Measurements from ENCODE around the gene RPN1.
"Not testable (repeated sequence)": the region's sequence is repeated elsewhere in the genome, so short reads cannot be mapped to it uniquely, and the experiment has no call there.

Gene RPN1

DNA sequence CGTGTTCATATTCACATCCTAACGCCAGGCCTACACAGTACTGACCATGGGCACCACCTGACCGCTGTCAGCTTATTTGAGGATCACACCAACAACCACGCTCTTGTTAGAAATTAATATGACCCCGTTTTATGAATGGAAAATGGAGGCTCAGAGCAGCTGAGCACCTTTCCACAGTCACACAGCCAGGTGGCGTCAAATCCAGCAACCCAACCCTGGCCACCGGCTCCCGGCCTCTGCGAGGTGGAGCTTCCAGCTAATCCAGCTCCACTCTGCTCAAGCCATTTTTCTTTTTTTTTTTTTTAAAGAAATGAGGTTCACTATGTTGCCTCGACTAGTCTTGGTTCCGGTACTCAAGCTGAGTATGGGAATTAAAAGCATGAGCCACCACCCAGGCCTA lies 41.3 kb downstream of the RPN1 start:
- DNase-seq (ENCODE audit: low spot score): no peak

DNA sequence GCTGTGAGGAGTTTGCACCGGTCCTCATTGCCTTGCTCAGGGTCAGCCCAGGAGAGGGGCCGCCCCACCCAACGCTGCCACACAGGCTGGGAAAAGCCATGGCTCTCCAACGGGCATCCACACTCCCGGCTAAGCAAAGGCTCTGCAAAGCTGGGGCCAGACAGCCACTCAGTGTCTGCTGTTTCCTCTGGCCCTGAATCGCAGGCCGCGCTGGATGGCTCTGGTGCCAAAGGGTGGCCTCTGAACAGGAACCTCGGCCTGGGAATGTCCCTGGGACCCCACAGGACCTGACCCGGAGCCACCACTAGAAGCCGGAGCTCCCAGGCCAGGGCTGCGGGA lies 42.9 kb downstream of the RPN1 start:
- DNase-seq (ENCODE audit: low spot score): no peak

GRCh38 chr3:128606094-128606493 lies 44.5 kb downstream of the RPN1 start:
- no peak for DNase-seq (ENCODE audit: low spot score)

GRCh38 chr3:128605091-128606046 lies 45.2 kb downstream of the RPN1 start:
- no peak for DNase-seq (ENCODE audit: low spot score)

DNA sequence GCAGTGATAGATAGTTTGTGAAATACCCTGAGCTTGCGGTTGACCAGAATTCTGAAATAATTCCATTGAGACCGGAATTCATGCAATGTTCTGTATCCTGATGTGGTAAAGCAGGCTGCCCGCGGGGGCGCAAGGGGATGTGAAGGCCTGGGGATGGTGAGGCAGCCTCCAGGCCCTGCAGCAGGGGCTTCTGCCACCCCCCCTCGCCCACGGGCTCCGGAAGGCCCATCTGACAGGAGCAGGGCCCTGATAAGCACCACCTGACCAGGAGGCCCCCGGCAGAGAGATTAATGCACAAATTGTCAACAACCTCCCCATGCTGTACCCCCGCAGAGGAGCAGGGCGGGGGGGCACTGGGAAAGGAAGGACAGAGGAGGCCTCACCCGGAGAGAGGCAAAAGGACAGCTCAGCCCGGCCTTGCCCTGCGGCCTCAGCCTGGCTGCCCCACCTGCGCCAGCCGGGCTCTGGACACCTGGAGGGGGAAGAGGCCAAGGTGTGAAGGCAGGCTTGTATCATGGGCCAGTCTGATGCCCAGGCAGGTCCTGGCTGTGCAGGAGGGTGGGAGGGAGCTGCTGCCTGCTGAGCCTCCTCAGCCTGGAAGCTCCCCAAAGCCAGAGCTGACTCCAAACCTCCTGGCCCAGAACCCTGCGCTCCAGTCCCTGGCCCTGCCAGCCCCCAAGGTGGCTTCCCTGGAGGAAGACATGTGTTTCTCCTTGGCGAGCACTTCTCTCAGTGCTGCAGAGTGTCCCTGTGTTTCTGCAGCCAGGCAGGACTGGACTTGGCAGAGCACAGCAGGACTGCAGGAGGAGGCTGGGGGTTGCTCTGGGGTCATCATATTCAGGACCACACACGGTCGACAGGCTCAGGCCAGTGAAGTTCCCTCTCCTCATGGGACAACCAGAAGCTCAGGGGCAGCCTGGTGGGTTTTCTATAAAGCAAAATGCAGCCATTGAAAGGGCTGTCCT lies 46.5 kb downstream of the RPN1 start:
- no peak for DNase-seq (ENCODE audit: low spot score)

GRCh38 chr3:128603313-128603712 lies 47.3 kb downstream of the RPN1 start:
- DNase-seq (ENCODE audit: low spot score): no peak

DNA sequence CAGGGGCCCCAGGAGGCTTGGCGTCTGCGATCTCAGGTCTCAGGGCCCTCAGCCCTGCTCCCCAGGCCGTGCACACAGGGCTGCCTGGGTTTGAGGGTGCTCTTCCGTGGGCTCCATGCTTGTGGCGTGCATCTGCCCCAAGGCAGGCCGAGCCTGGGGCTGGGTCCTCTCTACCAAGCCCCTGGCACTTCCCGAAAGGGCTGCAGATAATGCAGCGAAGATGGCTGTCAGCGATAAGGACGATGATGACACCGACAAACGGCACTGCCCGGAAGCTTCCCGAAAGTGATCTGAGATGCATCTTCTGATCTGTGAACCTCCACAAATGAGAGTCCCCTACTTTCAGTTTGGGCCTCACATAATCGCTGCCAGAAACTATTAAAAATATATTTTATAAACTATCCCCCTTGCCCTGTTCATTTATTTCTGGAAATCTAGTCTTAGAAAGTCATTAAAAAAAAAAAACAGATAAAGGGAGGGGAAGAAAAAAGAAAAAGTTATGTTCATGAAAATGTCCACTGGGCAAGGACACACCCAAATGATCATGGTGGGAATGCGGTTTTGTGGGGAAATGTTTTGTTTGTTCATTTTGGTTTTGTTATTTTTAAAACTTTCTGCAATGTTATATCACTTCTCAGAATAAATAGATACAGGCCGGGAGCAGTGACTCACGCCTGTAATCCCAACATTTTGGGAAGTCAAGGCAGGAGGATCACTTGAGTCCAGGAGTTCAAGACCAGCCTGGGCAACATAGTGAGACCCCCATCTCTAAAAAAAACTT lies 51.5 kb downstream of the RPN1 start:
- no peak for DNase-seq (ENCODE audit: low spot score)

- no peak for DNase-seq (ENCODE audit: low spot score)
Observed at GRCh38 chr3:128597900-128598299, 52.7 kb downstream of the RPN1 start.

DNA sequence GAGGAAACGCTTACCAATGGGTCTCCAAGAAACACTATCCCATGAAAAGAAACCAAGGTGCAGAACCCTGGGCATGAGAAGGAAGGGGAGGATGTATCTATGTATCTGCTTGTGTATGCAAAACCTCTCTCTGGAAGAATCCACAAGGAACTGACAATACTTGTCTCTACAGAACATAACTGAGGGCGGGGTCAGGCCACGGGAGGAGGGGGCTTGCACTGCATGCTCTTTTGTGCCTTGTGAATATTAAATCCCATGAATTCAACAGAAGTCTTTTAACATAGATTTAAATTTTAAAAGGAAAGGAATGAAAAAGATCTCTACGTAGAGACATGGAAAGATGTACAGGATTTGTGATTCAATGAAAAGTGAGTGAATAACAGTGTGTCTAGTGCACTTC lies 57.8 kb downstream of the RPN1 start:
- no peak for DNase-seq (ENCODE audit: low spot score)

GRCh38 chr3:128591738-128592426 lies 58.7 kb downstream of the RPN1 start:
- peak; percentile 42 for DNase-seq (ENCODE audit: low spot score)

DNA sequence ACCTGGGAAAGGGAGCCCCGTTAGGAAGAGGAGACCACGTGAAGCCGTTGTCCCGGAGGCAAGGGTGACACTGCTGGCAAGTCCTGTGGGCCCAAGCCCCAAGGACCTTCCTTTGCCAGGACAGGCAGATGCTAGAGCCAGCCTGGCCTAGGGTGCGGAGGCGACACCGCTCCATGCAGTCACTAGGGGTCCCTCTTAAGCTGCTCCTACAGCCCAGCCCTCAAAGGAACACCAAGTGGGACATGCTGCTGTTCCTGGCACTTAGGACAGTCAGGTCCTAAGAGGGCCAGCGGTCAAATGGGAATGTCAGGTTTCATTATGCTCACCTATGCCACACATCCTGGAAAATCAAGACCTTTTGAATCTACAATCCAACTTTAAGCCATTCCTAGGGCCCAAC lies 59.7 kb downstream of the RPN1 start:
- DNase-seq (ENCODE audit: low spot score): no peak

DNA sequence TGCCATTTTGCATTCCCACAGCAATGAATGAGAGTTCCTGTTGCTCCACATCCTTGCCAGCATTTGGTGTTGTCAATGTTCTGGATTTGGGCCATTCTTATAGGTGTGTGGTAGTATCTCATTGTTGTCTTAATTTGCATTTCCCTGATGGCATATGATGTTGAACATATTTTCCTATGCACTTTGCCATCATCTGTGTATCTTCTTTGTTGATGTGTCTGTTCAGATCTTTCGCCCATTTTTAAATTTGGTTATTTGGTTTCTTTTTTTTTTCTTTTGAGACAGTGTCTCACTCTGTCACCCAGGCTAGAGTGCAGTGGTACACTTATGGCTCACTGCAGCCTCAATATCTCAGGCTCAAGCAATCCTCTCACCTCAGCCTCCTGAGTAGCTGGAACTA lies 60.6 kb downstream of the RPN1 start:
- DNase-seq (ENCODE audit: low spot score): not testable (repeated sequence)

DNA sequence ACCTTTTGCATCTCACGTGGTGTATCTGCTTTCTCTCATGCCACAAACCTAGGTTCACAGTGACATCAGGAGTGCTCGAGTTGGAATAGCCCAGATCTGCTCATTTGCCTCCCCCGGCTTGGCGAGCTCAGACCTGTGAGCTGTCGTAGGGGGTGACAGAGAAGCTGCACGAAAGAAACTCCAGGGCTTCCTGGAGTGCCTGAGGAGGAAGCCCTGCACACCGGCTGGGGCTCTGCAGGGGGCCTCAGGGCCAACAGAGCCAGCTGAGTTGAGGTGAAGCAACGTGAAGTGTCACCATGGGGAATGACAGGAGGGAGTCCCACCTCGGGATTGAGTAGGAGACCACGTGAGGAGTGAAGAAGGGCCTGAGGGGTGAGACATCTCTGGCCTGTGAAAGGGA lies 62.5 kb downstream of the RPN1 start:
- DNase-seq (ENCODE audit: low spot score): no peak

GRCh38 chr3:128587391-128587790 lies 63.2 kb downstream of the RPN1 start:
- no peak for DNase-seq (ENCODE audit: low spot score)

DNA sequence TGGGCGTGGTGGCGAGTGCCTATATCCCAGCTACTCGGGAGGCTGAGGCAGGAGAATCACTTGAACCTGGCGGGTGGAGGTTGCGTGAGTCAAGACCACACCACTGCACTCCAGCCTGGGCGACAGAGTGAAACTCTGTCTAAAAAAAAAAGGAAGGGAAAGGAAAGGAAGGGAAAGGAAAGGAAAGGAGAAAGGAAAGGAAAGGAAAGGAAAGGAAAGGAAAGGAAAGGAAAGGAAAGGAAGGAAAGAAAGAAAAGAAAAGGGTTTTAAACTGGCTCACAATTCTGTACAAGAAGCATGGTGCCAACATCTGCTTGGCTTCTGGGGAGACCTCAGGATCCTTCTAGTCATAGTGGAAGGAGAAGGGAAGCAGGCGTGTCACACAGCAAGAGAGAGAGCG lies 63.7 kb downstream of the RPN1 start:
- DNase-seq (ENCODE audit: low spot score): not testable (repeated sequence)

- DNase-seq (ENCODE audit: low spot score): not testable (repeated sequence)
Observed at GRCh38 chr3:128586391-128586790, 64.2 kb downstream of the RPN1 start.

- DNase-seq (ENCODE audit: low spot score): no peak
Observed at GRCh38 chr3:128585974-128586373, 64.6 kb downstream of the RPN1 start.

DNA sequence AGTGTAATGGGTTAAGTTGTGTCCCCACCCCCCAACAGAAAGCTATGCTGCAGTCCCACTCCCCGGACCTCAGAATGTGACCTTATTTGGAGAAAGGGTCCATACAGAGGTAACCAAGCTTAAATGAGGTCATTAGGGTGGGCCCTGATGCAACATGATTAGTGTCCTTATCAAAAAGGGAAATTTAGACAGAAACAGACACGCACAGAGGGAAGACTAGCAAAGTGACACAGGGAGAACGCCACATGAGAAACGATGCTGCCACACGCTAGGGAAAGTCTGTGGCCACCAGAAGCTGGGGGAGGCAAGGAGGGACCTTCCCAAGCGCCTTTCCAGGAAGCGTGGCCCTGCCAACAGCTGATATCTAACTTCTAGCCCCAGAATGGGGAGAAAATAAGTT lies 65.4 kb downstream of the RPN1 start:
- DNase-seq (ENCODE audit: low spot score): no peak

GRCh38 chr3:128584412-128585020 lies 66.1 kb downstream of the RPN1 start:
- peak; percentile 59 for DNase-seq (ENCODE audit: low spot score)

GRCh38 chr3:128581566-128581965 lies 69.1 kb downstream of the RPN1 start:
- DNase-seq (ENCODE audit: low spot score): no peak

DNA sequence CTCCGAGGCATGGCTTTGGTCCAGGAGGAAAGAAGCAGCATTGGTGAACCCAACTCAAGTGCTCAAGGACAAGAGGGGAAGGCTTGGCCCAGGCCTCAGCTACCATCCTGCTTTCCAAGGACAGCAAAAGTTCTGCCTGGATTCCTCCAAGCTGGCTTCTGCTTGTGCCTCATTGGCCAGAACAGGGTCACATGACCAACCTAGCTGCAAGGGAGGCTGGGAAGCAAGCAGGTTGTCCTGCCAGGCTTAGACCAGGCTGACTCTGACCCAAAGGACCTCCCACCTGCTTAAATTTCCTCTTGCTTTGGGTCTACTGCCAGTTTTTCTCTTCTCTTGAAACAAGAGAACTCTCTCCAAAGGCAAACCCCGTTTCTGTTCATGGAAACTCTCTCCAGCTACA lies 70.7 kb downstream of the RPN1 start:
- no peak for DNase-seq (ENCODE audit: low spot score)
